OCI-LY3 (cell line): ENCODE results near the gene TSPYL6.

Source experiments
- H2AFZ ChIP-seq: fragments of 200-600, 300-600 bp; shearing (Covaris generic); 2 replicates; pipeline ENCODE4 v1.6.0; 2014; ENCODE audit warnings: antibody characterized with exemption, low read depth, low read length
- H3K27ac ChIP-seq: fragments of 200-600, 300-600 bp; sonication (generic); 2 replicates; pipeline ENCODE4 v1.5.1; 2014; ENCODE audit warnings: mild to moderate bottlenecking, low read length, moderate library complexity, mixed read lengths
- H3K27me3 ChIP-seq: fragments of 200-600, 300-600 bp; sonication (generic); 2 replicates; pipeline ENCODE4 v1.6.1; 2014; ENCODE audit warnings: low read depth, low read length, mixed read lengths
- H3K36me3 ChIP-seq: fragments of 200-600, 300-600 bp; sonication (generic); replicated peaks from 2 replicates; pipeline ENCODE3; 2014; ENCODE audit warnings: low read depth, low read length, mixed read lengths
- H3K4me1 ChIP-seq: fragments of 300-600, 200-600 bp; sonication (generic); 2 replicates; pipeline ENCODE4 v1.6.1; 2014; ENCODE audit warnings: low read length, mixed read lengths
- H3K4me2 ChIP-seq: fragments of 200-600, 300-600 bp; sonication (generic); 2 replicates; pipeline ENCODE4 v1.6.1; 2014; ENCODE audit warnings: low read length, mixed read lengths
- H3K4me3 ChIP-seq: fragments of 300-600, 200-600 bp; sonication (generic); 2 replicates; pipeline ENCODE4 v1.5.1; 2014; ENCODE audit warnings: antibody characterized with exemption, mild to moderate bottlenecking, low read length, moderate library complexity
- H3K79me2 ChIP-seq: fragments of 300-600, 200-600 bp; shearing (Covaris generic); 2 replicates; pipeline ENCODE4 v1.6.1; 2014; ENCODE audit warnings: mild to moderate bottlenecking, low read length, mixed read lengths
- H3K9ac ChIP-seq: fragments of 300-600, 200-600 bp; shearing (Covaris generic); 2 replicates; pipeline ENCODE4 v1.6.0; 2014; ENCODE audit warnings: mild to moderate bottlenecking, low read length, moderate library complexity
- H3K9me3 ChIP-seq: fragments of 200-600, 300-600 bp; shearing (Covaris generic); 2 replicates; pipeline ENCODE4 v1.6.1; 2014; ENCODE audit warnings: low read length, mixed read lengths; ENCODE audit not compliant: insufficient read depth
- H4K20me1 ChIP-seq: fragments of 200-600, 300-600 bp; sonication (generic); 2 replicates; pipeline ENCODE4 v1.6.1; 2016; ENCODE audit warnings: low read length, mixed read lengths; ENCODE audit not compliant: insufficient read depth
- EZH2phosphoT487 ChIP-seq: fragments of 200-600 bp; shearing (Covaris generic); IDR thresholded peaks from 2 replicates; pipeline ENCODE4 v1.6.1; 2018; ENCODE audit warnings: antibody characterized with exemption, mixed run types, low read depth
- TF ChIP-seq, protein P1 (sequence below): fragments of 200-600, 300-600 bp; sonication (generic); IDR thresholded peaks from 2 replicates; pipeline ENCODE4 v1.5.1; 2014; ENCODE audit warnings: antibody characterized with exemption, low read length, low read depth

Gene TSPYL6

DNA sequence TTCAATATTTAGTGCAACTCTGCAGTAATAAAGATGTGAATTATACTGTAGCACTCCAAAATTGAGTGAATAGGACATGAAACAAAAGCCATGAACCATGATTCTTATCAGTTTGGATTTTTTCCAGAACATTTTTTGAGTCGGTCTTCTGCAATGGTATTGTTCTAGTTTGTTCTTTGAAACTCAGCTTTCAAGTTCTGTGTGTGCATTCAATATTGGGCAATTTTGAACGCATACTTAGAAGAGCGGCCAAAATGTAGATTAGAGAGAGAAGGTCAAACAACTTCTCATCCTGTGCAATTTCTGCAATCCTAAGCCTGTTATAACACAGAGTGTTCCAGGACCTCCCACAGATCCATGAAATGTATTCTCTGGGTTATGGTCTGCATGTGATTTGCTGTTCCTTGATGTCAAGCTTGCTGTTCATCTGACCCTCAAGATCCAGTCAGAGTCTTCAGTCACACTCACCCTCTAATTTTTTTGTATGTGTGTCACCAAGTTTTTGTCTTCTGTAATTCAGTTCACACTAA lies 48.3 kb downstream of the TSPYL6 start:
- H3K9ac ChIP-seq: no peak overlapping the region
- no peak overlapping the region for H3K27ac ChIP-seq
- H3K27me3 ChIP-seq: no peaks in the 10 kb centered on the region
- H4K20me1 ChIP-seq: no peaks in the 10 kb centered on the region
- no peaks in the 10 kb centered on the region for H3K4me1 ChIP-seq
- TF ChIP-seq, protein P1, sequence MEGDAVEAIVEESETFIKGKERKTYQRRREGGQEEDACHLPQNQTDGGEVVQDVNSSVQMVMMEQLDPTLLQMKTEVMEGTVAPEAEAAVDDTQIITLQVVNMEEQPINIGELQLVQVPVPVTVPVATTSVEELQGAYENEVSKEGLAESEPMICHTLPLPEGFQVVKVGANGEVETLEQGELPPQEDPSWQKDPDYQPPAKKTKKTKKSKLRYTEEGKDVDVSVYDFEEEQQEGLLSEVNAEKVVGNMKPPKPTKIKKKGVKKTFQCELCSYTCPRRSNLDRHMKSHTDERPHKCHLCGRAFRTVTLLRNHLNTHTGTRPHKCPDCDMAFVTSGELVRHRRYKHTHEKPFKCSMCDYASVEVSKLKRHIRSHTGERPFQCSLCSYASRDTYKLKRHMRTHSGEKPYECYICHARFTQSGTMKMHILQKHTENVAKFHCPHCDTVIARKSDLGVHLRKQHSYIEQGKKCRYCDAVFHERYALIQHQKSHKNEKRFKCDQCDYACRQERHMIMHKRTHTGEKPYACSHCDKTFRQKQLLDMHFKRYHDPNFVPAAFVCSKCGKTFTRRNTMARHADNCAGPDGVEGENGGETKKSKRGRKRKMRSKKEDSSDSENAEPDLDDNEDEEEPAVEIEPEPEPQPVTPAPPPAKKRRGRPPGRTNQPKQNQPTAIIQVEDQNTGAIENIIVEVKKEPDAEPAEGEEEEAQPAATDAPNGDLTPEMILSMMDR: no peak
- TF ChIP-seq EZH2phosphoT487: no peak
- no peak overlapping the region for H2AFZ ChIP-seq
- H3K4me3 ChIP-seq: no peak overlapping the region
- H3K9me3 ChIP-seq: no peaks in the 10 kb centered on the region
- no peak overlapping the region for H3K4me2 ChIP-seq
- H3K79me2 ChIP-seq: no peaks in the 10 kb centered on the region
- H3K36me3 ChIP-seq: no peaks in the 10 kb centered on the region

DNA sequence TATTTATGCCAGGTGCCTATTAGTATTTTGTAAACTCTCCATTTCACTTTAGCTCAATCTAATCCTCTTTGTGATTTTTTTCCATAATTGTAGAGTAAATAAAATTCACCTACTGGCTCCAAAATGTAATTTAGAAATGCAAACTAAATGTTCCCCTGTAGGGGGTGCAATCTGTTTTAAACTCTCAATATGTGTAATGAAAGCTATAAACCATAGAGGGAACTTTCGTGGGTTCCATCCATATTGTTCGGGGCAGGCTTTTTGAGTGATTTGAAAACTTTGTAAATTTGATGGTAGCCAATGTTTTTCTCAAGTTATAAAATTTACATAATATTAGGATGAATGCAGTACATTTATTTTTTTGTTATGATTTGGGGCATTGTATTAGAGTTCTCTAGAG lies 49.4 kb downstream of the TSPYL6 start:
- H3K27ac ChIP-seq: no peak overlapping the region
- H3K9me3 ChIP-seq: no peaks in the 10 kb centered on the region
- no peaks in the 10 kb centered on the region for H3K79me2 ChIP-seq
- no peaks in the 10 kb centered on the region for H3K27me3 ChIP-seq
- no peak overlapping the region for H2AFZ ChIP-seq
- no peak overlapping the region for H3K9ac ChIP-seq
- no peaks in the 10 kb centered on the region for H4K20me1 ChIP-seq
- TF ChIP-seq, protein P1: peak; percentile 84
- no peak for TF ChIP-seq EZH2phosphoT487
- H3K36me3 ChIP-seq: no peaks in the 10 kb centered on the region
- peak overlapping the region; percentile 29 for H3K4me3 ChIP-seq
- H3K4me1 ChIP-seq: no peaks in the 10 kb centered on the region
- peak overlapping the region; percentile 34 for H3K4me2 ChIP-seq

- Histone ChIP-seq H2AFZ (no peak overlapping the region), H3K4me3 (no peak overlapping the region), H3K4me1 (no peaks in the 10 kb centered on the region), H3K4me2 (no peak overlapping the region), H3K27me3 (no peaks in the 10 kb centered on the region), H3K27ac (no peak overlapping the region), H3K9me3 (no peaks in the 10 kb centered on the region), H3K36me3 (no peaks in the 10 kb centered on the region), H4K20me1 (no peaks in the 10 kb centered on the region), H3K9ac (no peak overlapping the region), H3K79me2 (no peaks in the 10 kb centered on the region)
- TF ChIP-seq EZH2phosphoT487: no peak
- TF ChIP-seq, protein P1: no peak
Observed at GRCh38 chr2:54204476-54204875, 51.6 kb downstream of the TSPYL6 start.
